Gastroesophageal sphincter (tissue), 3 donors: ENCODE results near the gene ISYNA1.

Experiments used
- CTCF ChIP-seq, 4 experiments: fragments of 200-600 bp in 2 of 4; fragments of 450-650 bp in 2 of 4; sonication (generic) in 1 of 4; IDR thresholded peaks; one replicate each; pipeline ENCODE4 v1.5.1; 2017 to 2019; ENCODE audit warnings: antibody characterized with exemption in 4 of 4, mild to moderate bottlenecking in 2 of 4, moderate library complexity in 2 of 4
- EP300 ChIP-seq: sonication (generic); formaldehyde crosslinking; IDR thresholded peaks from one replicate; pipeline ENCODE4 v1.6.1; 2017; ENCODE audit warnings: antibody characterized with exemption, mild to moderate bottlenecking
- POLR2A ChIP-seq, 2 donors: fragments of 450-650 bp; IDR thresholded peaks; one replicate each; pipeline ENCODE4 v1.6.1; 2017; ENCODE audit warnings: antibody characterized with exemption in 2 of 2, mild to moderate bottlenecking in 2 of 2, moderate library complexity in 1 of 2
- POLR2AphosphoS5 ChIP-seq: sonication (generic); formaldehyde crosslinking; IDR thresholded peaks from one replicate; pipeline ENCODE4 v1.6.1; 2017; ENCODE audit warnings: antibody characterized with exemption

GRCh38 chr19:18483119-18483890, 45.4 kb upstream of the ISYNA1 start:
- TF ChIP-seq POLR2A (IDR thresholded peaks at IDR 0.05) (no peak), POLR2AphosphoS5 (no peak), CTCF (IDR thresholded peaks at IDR 0.05) (no peak), EP300 (no peak)
